Trophoblast cell (in vitro differentiated cells and primary cell): ENCODE measurements around the gene BCL2L13.

ENCODE experiments used
- DNase-seq, 2 donors: peaks; one replicate each; pipeline ENCODE4 v3.0.0-alpha.2; 2016
- H2AFZ ChIP-seq: 2 replicates; pipeline ENCODE4 v1.6.1; 2013; ENCODE audit warnings: low read length, moderate library complexity, mild to moderate bottlenecking; ENCODE audit not compliant: insufficient read depth, poor library complexity
- H2AK5ac ChIP-seq: 2 replicates; pipeline ENCODE4 v1.6.1; 2013; ENCODE audit warnings: mild to moderate bottlenecking, low read length
- H2BK120ac ChIP-seq: 2 replicates; pipeline ENCODE4 v1.6.1; 2013; ENCODE audit warnings: low read length, mild to moderate bottlenecking, moderate library complexity; ENCODE audit not compliant: insufficient read depth, poor library complexity
- H2BK12ac ChIP-seq: 2 replicates; pipeline ENCODE4 v1.6.1; 2013; ENCODE audit warnings: mild to moderate bottlenecking, low read length, moderate library complexity
- H2BK5ac ChIP-seq: 2 replicates; pipeline ENCODE4 v1.6.1; 2013; ENCODE audit warnings: low read length, low read depth, moderate library complexity, mild to moderate bottlenecking; ENCODE audit not compliant: poor library complexity
- H3K14ac ChIP-seq: 2 replicates; pipeline ENCODE4 v1.6.1; 2013; ENCODE audit warnings: mild to moderate bottlenecking, low read length
- H3K18ac ChIP-seq: 2 replicates; pipeline ENCODE4 v1.6.1; 2013; ENCODE audit warnings: mild to moderate bottlenecking, low read length
- H3K23ac ChIP-seq: 2 replicates; pipeline ENCODE4 v1.6.1; 2013; ENCODE audit warnings: low read length
- H3K27ac ChIP-seq: 2 replicates; pipeline ENCODE4 v1.5.1; 2013; ENCODE audit warnings: low read depth, mild to moderate bottlenecking, inconsistent platforms, low read length, moderate library complexity
- H3K27me3 ChIP-seq: 2 replicates; pipeline ENCODE4 v1.6.1; 2013; ENCODE audit warnings: inconsistent platforms, mild to moderate bottlenecking, low read length, moderate library complexity; ENCODE audit not compliant: insufficient read depth
- H3K36me3 ChIP-seq, 2 experiments: 1 replicate in 1 of 2; 2 replicates in 1 of 2; pipeline ENCODE4 v1.6.1; 2013; ENCODE audit warnings: low read length in 2 of 2, mild to moderate bottlenecking in 2 of 2, moderate library complexity in 1 of 2; ENCODE audit not compliant: insufficient read depth in 2 of 2, control insufficient read depth in 1 of 2
- H3K4ac ChIP-seq: 2 replicates; pipeline ENCODE4 v1.6.1; 2013; ENCODE audit warnings: low read depth, mild to moderate bottlenecking, low read length, moderate library complexity
- H3K4me1 ChIP-seq, 2 experiments: 1 replicate in 1 of 2; 2 replicates in 1 of 2; pipeline ENCODE4 v1.6.1; 2013; ENCODE audit warnings: low read length in 2 of 2, mild to moderate bottlenecking in 2 of 2, moderate library complexity in 1 of 2; ENCODE audit not compliant: insufficient read depth in 2 of 2, control insufficient read depth in 1 of 2
- H3K4me2 ChIP-seq: 2 replicates; pipeline ENCODE4 v1.6.1; 2013; ENCODE audit warnings: inconsistent platforms, mild to moderate bottlenecking, low read length, moderate library complexity
- H3K4me3 ChIP-seq: 2 replicates; pipeline ENCODE4 v1.5.1; 2013; ENCODE audit warnings: mild to moderate bottlenecking, low read depth, low read length, inconsistent platforms
- H3K79me1 ChIP-seq: one replicate; pipeline ENCODE4 v1.6.1; 2013; ENCODE audit warnings: low read length
- H3K79me2 ChIP-seq: 2 replicates; pipeline ENCODE4 v1.6.1; 2013; ENCODE audit warnings: low read length, mild to moderate bottlenecking; ENCODE audit not compliant: control insufficient read depth, insufficient read depth, poor library complexity
- H3K9ac ChIP-seq: 2 replicates; pipeline ENCODE4 v1.6.1; 2013; ENCODE audit warnings: mild to moderate bottlenecking, low read length
- H3K9me3 ChIP-seq: 2 replicates; pipeline ENCODE4 v1.6.1; 2013; ENCODE audit warnings: low read depth, mild to moderate bottlenecking, control low read depth, inconsistent platforms, low read length; ENCODE audit not compliant: insufficient read depth
- H4K12ac ChIP-seq: 2 replicates; pipeline ENCODE4 v1.6.1; 2013; ENCODE audit warnings: low read depth, mild to moderate bottlenecking, low read length, moderate library complexity
- H4K8ac ChIP-seq: 2 replicates; pipeline ENCODE4 v1.6.1; 2013; ENCODE audit warnings: low read depth, mild to moderate bottlenecking, low read length, moderate library complexity
- H4K91ac ChIP-seq: one replicate; pipeline ENCODE4 v1.6.1; 2013; ENCODE audit warnings: low read depth, mild to moderate bottlenecking, low read length, moderate library complexity
- WGBS: extraction: QIAGEN DNeasy Blood & Tissue Kit; methylation state at CpG from one replicate; pipeline ENCODE4 v1.1.7; 2013; ENCODE audit warnings: missing lambda C conversion rate; ENCODE audit not compliant: insufficient read length, insufficient coverage; ENCODE audit errors: extremely low coverage; 5-methylcytosine and 5-hydroxymethylcytosine counted together

BCL2L13 gene

GRCh38 chr22:17712441-17712840 lies 73.9 kb downstream of the BCL2L13 start:
- no peak overlapping the region for H3K4me3 ChIP-seq
- H2BK120ac ChIP-seq, result no peak overlapping the region
- no peaks in the 10 kb centered on the region for H3K9me3 ChIP-seq
- no peak overlapping the region for H3K18ac ChIP-seq
- H3K4ac ChIP-seq, result no peak overlapping the region
- WGBS, result no CpG with 5 or more reads among the region's 2 CpGs
- no peak for DNase-seq
- no peak overlapping the region for H3K4me2 ChIP-seq
- no peak overlapping the region for H4K12ac ChIP-seq
- H4K8ac ChIP-seq, result no peak overlapping the region
- no peak overlapping the region for H3K14ac ChIP-seq
- no peak overlapping the region for H3K23ac ChIP-seq
- H2BK12ac ChIP-seq, result no peak overlapping the region
- no peak overlapping the region for H2AK5ac ChIP-seq
- no peak overlapping the region for H2AFZ ChIP-seq
- H3K79me2 ChIP-seq, result no peaks in the 10 kb centered on the region
- H3K27me3 ChIP-seq, result no peaks in the 10 kb centered on the region
- H3K9ac ChIP-seq, result no peak overlapping the region
- no peaks in the 10 kb centered on the region for H3K4me1 ChIP-seq
- no peak overlapping the region for H2BK5ac ChIP-seq
- peaks cover 2% of the 10 kb centered on the region for H3K79me1 ChIP-seq
- no peak overlapping the region for H3K27ac ChIP-seq
- H3K36me3 ChIP-seq, result peaks cover 0 to 2% of the 10 kb centered on the region in 2 experiments
- no peak overlapping the region for H4K91ac ChIP-seq

DNA sequence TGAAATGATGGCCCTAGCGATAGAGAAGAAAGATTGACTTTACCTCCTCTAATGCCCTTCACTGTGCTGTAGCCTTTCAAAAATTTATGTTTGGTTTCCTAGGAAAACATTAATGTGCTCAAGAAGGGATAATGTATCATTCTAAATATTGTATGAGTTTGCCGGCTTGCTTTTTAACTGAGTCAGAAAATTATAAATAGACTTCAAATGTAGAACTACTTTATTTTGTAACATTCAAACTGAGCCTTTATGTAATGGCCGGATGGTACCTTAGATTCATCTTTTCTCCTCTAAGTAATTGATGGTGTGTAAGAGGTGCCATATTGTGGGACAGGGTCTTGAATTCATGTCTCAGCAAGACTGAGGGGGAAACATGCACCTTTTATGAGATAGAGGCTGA lies 78.0 kb downstream of the BCL2L13 start:
- no peak overlapping the region for H3K18ac ChIP-seq
- H3K4me1 ChIP-seq, result peaks cover 2 to 3% of the 10 kb centered on the region in 2 experiments
- no peak overlapping the region for H2AFZ ChIP-seq
- H3K9me3 ChIP-seq, result no peaks in the 10 kb centered on the region
- H3K79me1 ChIP-seq, result no peaks in the 10 kb centered on the region
- no peak overlapping the region for H3K4ac ChIP-seq
- H2BK5ac ChIP-seq, result no peak overlapping the region
- no peak overlapping the region for H2BK120ac ChIP-seq
- H3K27me3 ChIP-seq, result no peaks in the 10 kb centered on the region
- WGBS, result no CpG with 5 or more reads among the region's 3 CpGs
- H3K4me2 ChIP-seq, result no peak overlapping the region
- no peak overlapping the region for H3K27ac ChIP-seq
- H4K12ac ChIP-seq, result no peak overlapping the region
- H4K91ac ChIP-seq, result no peak overlapping the region
- no peak overlapping the region for H3K14ac ChIP-seq
- no peaks in the 10 kb centered on the region for H3K79me2 ChIP-seq
- H3K9ac ChIP-seq, result no peak overlapping the region
- no peak overlapping the region for H3K23ac ChIP-seq
- H3K4me3 ChIP-seq, result no peak overlapping the region
- no peak overlapping the region for H4K8ac ChIP-seq
- H3K36me3 ChIP-seq, result no peaks in the 10 kb centered on the region
- no peak for DNase-seq
- H2AK5ac ChIP-seq, result no peak overlapping the region
- H2BK12ac ChIP-seq, result no peak overlapping the region

DNA sequence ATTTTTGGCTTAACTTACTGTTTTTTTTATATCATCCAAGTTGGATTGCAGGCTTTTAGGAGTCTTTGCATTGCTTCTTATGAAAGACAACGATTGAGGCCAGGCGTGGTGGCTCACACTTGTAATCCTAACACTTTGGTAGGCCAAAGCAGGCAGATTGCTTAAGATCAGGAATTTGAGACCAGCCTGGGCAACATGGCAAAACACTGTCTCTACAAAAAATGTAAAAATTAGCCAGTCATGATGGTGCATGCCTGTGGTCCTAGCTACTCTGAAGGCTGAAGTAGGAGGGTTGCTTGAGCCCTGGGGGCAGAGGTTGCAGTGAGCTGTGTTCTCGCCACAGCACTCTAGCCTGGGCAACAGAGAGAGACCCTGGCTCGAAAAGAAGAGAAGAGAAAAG lies 79.2 kb downstream of the BCL2L13 start:
- no peak overlapping the region for H2BK120ac ChIP-seq
- H3K79me1 ChIP-seq, result no peaks in the 10 kb centered on the region
- H3K4me2 ChIP-seq, result no peak overlapping the region
- H2AK5ac ChIP-seq, result no peak overlapping the region
- no peak overlapping the region for H3K18ac ChIP-seq
- peaks cover 2 to 3% of the 10 kb centered on the region in 2 experiments for H3K4me1 ChIP-seq
- no peaks in the 10 kb centered on the region for H3K27me3 ChIP-seq
- H3K36me3 ChIP-seq, result no peaks in the 10 kb centered on the region
- H4K8ac ChIP-seq, result no peak overlapping the region
- no peak overlapping the region for H4K91ac ChIP-seq
- H3K9me3 ChIP-seq, result no peaks in the 10 kb centered on the region
- no peak overlapping the region for H3K23ac ChIP-seq
- no peak overlapping the region for H3K4ac ChIP-seq
- H2BK12ac ChIP-seq, result no peak overlapping the region
- H4K12ac ChIP-seq, result no peak overlapping the region
- WGBS, result no CpG with 5 or more reads among the region's 4 CpGs
- H3K9ac ChIP-seq, result no peak overlapping the region
- no peak overlapping the region for H3K4me3 ChIP-seq
- H3K79me2 ChIP-seq, result no peaks in the 10 kb centered on the region
- no peak overlapping the region for H3K14ac ChIP-seq
- H2BK5ac ChIP-seq, result no peak overlapping the region
- no peak overlapping the region for H3K27ac ChIP-seq
- H2AFZ ChIP-seq, result no peak overlapping the region
- peak; percentile 82 to 84 for DNase-seq

GRCh38 chr22:17719911-17720310 lies 81.4 kb downstream of the BCL2L13 start:
- no peak overlapping the region for H3K4ac ChIP-seq
- no peak overlapping the region for H3K27ac ChIP-seq
- H3K4me3 ChIP-seq, result no peak overlapping the region
- no peaks in the 10 kb centered on the region for H3K36me3 ChIP-seq
- H2BK5ac ChIP-seq, result no peak overlapping the region
- H4K12ac ChIP-seq, result no peak overlapping the region
- no CpG with 5 or more reads among the region's 5 CpGs for WGBS
- H3K18ac ChIP-seq, result no peak overlapping the region
- no peak overlapping the region for H2AFZ ChIP-seq
- H4K8ac ChIP-seq, result no peak overlapping the region
- no peak overlapping the region for H3K14ac ChIP-seq
- H3K4me1 ChIP-seq, result peaks cover 2 to 3% of the 10 kb centered on the region in 2 experiments
- no peak overlapping the region for H3K4me2 ChIP-seq
- H2AK5ac ChIP-seq, result no peak overlapping the region
- no peaks in the 10 kb centered on the region for H3K79me2 ChIP-seq
- H4K91ac ChIP-seq, result no peak overlapping the region
- no peak for DNase-seq
- H3K23ac ChIP-seq, result no peak overlapping the region
- no peak overlapping the region for H3K9ac ChIP-seq
- H2BK12ac ChIP-seq, result no peak overlapping the region
- H3K27me3 ChIP-seq, result no peaks in the 10 kb centered on the region
- H3K9me3 ChIP-seq, result no peaks in the 10 kb centered on the region
- no peaks in the 10 kb centered on the region for H3K79me1 ChIP-seq
- H2BK120ac ChIP-seq, result no peak overlapping the region
